Breast epithelium (tissue), 4 donors: Measurements from ENCODE around the gene SARM1. TPM values are rescaled to one million over a fixed set of nuclear protein-coding genes. Genes with fewer than 3 reads are reported as not detected.

ENCODE experiments used
- DNase-seq, 2 donors: peaks; one replicate each; pipeline ENCODE4 v3.0.0-alpha.2; 2019; ENCODE audit warnings: low spot score in 2 of 2
- H3K27ac ChIP-seq, 2 donors: fragments of 200-600 bp; sonication (generic) in 1 of 2; one replicate each; pipeline ENCODE4 v1.5.1; 2016 to 2019; ENCODE audit warnings: mild to moderate bottlenecking in 1 of 2
- H3K27me3 ChIP-seq, 2 donors: fragments of 200-600 bp; sonication (generic) in 1 of 2; one replicate each; pipeline versions ENCODE4 v1.5.1 to v1.6.0; 2017 to 2019; ENCODE audit warnings: control low read depth in 1 of 2, mild to moderate bottlenecking in 1 of 2
- H3K36me3 ChIP-seq: fragments of 200-600 bp; one replicate; pipeline ENCODE4 v1.5.1; 2019
- H3K4me1 ChIP-seq, 2 donors: fragments of 200-600 bp; sonication (generic); one replicate each; pipeline ENCODE4 v1.5.1; 2016 to 2019; ENCODE audit warnings: control low read depth in 1 of 2
- H3K4me3 ChIP-seq, 3 donors: fragments of 200-600 bp; sonication (generic); 1 replicate in 2 of 3; 2 replicates in 1 of 3; pipeline ENCODE4 v1.5.1; 2016 to 2019; ENCODE audit warnings: mild to moderate bottlenecking in 3 of 3, moderate library complexity in 2 of 3
- H3K9me3 ChIP-seq, 2 donors: fragments of 200-600 bp; sonication (generic) in 1 of 2; one replicate each; pipeline ENCODE4 v1.5.1; 2016 to 2019; ENCODE audit warnings: control low read depth in 1 of 2
- CTCF ChIP-seq, 3 donors: fragments of 450-650 bp; IDR thresholded peaks; one replicate each; pipeline ENCODE4 v1.5.1; 2016 to 2017; ENCODE audit warnings: antibody characterized with exemption in 3 of 3, mild to moderate bottlenecking in 3 of 3, moderate library complexity in 3 of 3
- POLR2A ChIP-seq: fragments of 450-650 bp; IDR thresholded peaks from one replicate; pipeline ENCODE4 v1.6.1; 2016; ENCODE audit warnings: antibody characterized with exemption, mild to moderate bottlenecking, moderate library complexity
- POLR2AphosphoS5 ChIP-seq, 3 donors: sonication (generic); formaldehyde crosslinking; IDR thresholded peaks; one replicate each; pipeline ENCODE4 v1.6.1; 2017; ENCODE audit warnings: antibody characterized with exemption in 3 of 3
- intact Hi-C: fragments of 100-400 bp; cut with DNase I; formaldehyde crosslinking; loops from one replicate; pipeline ENCODE4 v1.15.1; 2023; ENCODE audit warnings: low total_unique reads
- total RNA-seq, 3 donors: library from RNA; depleted of rRNA; stranded (reverse); fragments of >200 nt; gene quantifications; one replicate each; pipeline ENCODE4 v1.1.0, GENCODE V29; 2016

The SARM1 gene
- total RNA-seq, 3 donors from 2014 or later: 6.4 to 14.3 (median 13.8) TPM

GRCh38 chr17:28384281-28385036 is 13.0 kb downstream of the SARM1 start:
- peak overlapping the region; percentile 45 to 46 for H3K27ac ChIP-seq
- intact Hi-C loops: no loop called here
- TF ChIP-seq CTCF (IDR thresholded peaks at IDR 0.05) (no peak), POLR2AphosphoS5 (IDR thresholded peaks at IDR 0.05) (no peak), POLR2A (no peak)
- H3K4me1 ChIP-seq: no peaks in the 10 kb centered on the region
- H3K36me3 ChIP-seq: no peaks in the 10 kb centered on the region
- no peaks in the 10 kb centered on the region for H3K27me3 ChIP-seq
- H3K4me3 ChIP-seq: peak overlapping the region; percentile 41 to 57 (median 42)
- no peak for DNase-seq
- H3K9me3 ChIP-seq: no peaks in the 10 kb centered on the region

GRCh38 chr17:28385037-28385400 is 13.5 kb downstream of the SARM1 start:
- no peaks in the 10 kb centered on the region for H3K27me3 ChIP-seq
- H3K4me1 ChIP-seq: no peaks in the 10 kb centered on the region
- TF ChIP-seq POLR2AphosphoS5 (IDR thresholded peaks at IDR 0.05) (no peak), CTCF (IDR thresholded peaks at IDR 0.05) (no peak), POLR2A (no peak)
- DNase-seq: peak in 1 of 2 donors; percentile 50
- H3K36me3 ChIP-seq: no peaks in the 10 kb centered on the region
- H3K9me3 ChIP-seq: no peaks in the 10 kb centered on the region
- intact Hi-C loops: no loop called here
- H3K4me3 ChIP-seq: peak overlapping the region; percentile 41 to 57 (median 42)
- no peak overlapping the region for H3K27ac ChIP-seq

- Histone ChIP-seq H3K27ac (no peak overlapping the region), H3K36me3 (no peaks in the 10 kb centered on the region), H3K4me3 (peak overlapping the region; percentile 41 to 57 (median 42)), H3K4me1 (no peaks in the 10 kb centered on the region), H3K9me3 (no peaks in the 10 kb centered on the region), H3K27me3 (no peaks in the 10 kb centered on the region)
- TF ChIP-seq POLR2AphosphoS5 (IDR thresholded peaks at IDR 0.05) (no peak), POLR2A (no peak), CTCF (IDR thresholded peaks at IDR 0.05) (no peak)
- intact Hi-C loops: no loop called here
- DNase-seq: peak in 1 of 2 donors; percentile 49
These were observed 13.9 kb downstream of the SARM1 start for GRCh38 chr17:28385406-28385805.

GRCh38 chr17:28386391-28386790 is 14.9 kb downstream of the SARM1 start:
- DNase-seq: no peak
- Histone ChIP-seq H3K36me3 (no peaks in the 10 kb centered on the region), H3K9me3 (no peaks in the 10 kb centered on the region), H3K4me3 (no peak overlapping the region), H3K27ac (no peak overlapping the region), H3K4me1 (no peaks in the 10 kb centered on the region), H3K27me3 (no peaks in the 10 kb centered on the region)
- TF ChIP-seq CTCF (IDR thresholded peaks at IDR 0.05) (no peak), POLR2AphosphoS5 (IDR thresholded peaks at IDR 0.05) (no peak), POLR2A (no peak)
- intact Hi-C loops: no loop called here

- Histone ChIP-seq H3K27me3 (no peaks in the 10 kb centered on the region), H3K27ac (no peak overlapping the region), H3K4me1 (no peaks in the 10 kb centered on the region), H3K36me3 (no peaks in the 10 kb centered on the region), H3K9me3 (no peaks in the 10 kb centered on the region), H3K4me3 (no peak overlapping the region)
- peak in 1 of 2 donors; percentile 35 for DNase-seq
- intact Hi-C loops: no loop called here
- TF ChIP-seq POLR2AphosphoS5 (IDR thresholded peaks at IDR 0.05): no peak
- TF ChIP-seq POLR2A: no peak
- no peak for TF ChIP-seq CTCF (IDR thresholded peaks at IDR 0.05)
These were observed 16.6 kb downstream of the SARM1 start for GRCh38 chr17:28388106-28388505.
